Upper lobe of right lung (tissue), 1 donor: ENCODE data around the gene MUC5AC. TPM values are rescaled to one million over a fixed set of nuclear protein-coding genes. Genes with fewer than 3 reads are reported as not detected.
"Not testable (repeated sequence)": the region's sequence is repeated elsewhere in the genome, so short reads cannot be mapped to it uniquely, and the experiment has no call there.

Experiments
- ATAC-seq: fragments of 200-7000 bp; cut with Tn5 transposase; one replicate; pipeline ENCODE4 v1.9.1; 2020; ENCODE audit warnings: mild to moderate bottlenecking, moderate library complexity
- DNase-seq: peaks from one replicate; pipeline ENCODE4 v3.0.0-alpha.2; 2020
- H3K27ac ChIP-seq: fragments of 200-600 bp; one replicate; pipeline ENCODE4 v1.8.0; 2022
- H3K27me3 ChIP-seq: fragments of 200-600 bp; one replicate; pipeline ENCODE4 v1.8.0; 2022; ENCODE audit warnings: mild to moderate bottlenecking
- H3K36me3 ChIP-seq: fragments of 200-600 bp; one replicate; pipeline ENCODE4 v1.8.0; 2022
- H3K4me1 ChIP-seq: fragments of 200-600 bp; one replicate; pipeline ENCODE4 v1.8.0; 2022
- H3K4me3 ChIP-seq: fragments of 200-600 bp; one replicate; pipeline ENCODE4 v1.8.0; 2022; ENCODE audit warnings: mild to moderate bottlenecking
- H3K9me3 ChIP-seq: fragments of 200-600 bp; one replicate; pipeline ENCODE4 v1.8.0; 2022
- intact Hi-C: fragments of 100-400 bp; cut with DNase I; formaldehyde crosslinking; loops from one replicate; pipeline ENCODE4 v1.11.0; 2022
- total RNA-seq: library from RNA; stranded (reverse); fragmentation: NEBNext Ultra II Directional; extraction: Animal tissue kit (Norgen Biotek cat#: 25700); gene quantifications from one replicate; pipeline ENCODE4 v1.2.1, GENCODE V29; 2021
- TF ChIP-seq, protein P1 (sequence below): fragments of 200-600 bp; IDR thresholded peaks from one replicate; pipeline ENCODE4 v1.8.0; 2022; ENCODE audit warnings: antibody characterized with exemption
- donor health status: DM: no; HTN: yes; CAD: no; lungs with severe emphysema.

Gene MUC5AC
- total RNA-seq, 1 donor from 2014 or later, result not detected

GRCh38 chr11:1153105-1153950, 4.4 kb upstream of the MUC5AC start:
- peak; percentile 57 for DNase-seq
- no peak overlapping the region for H3K4me3 ChIP-seq
- TF ChIP-seq, protein P1, sequence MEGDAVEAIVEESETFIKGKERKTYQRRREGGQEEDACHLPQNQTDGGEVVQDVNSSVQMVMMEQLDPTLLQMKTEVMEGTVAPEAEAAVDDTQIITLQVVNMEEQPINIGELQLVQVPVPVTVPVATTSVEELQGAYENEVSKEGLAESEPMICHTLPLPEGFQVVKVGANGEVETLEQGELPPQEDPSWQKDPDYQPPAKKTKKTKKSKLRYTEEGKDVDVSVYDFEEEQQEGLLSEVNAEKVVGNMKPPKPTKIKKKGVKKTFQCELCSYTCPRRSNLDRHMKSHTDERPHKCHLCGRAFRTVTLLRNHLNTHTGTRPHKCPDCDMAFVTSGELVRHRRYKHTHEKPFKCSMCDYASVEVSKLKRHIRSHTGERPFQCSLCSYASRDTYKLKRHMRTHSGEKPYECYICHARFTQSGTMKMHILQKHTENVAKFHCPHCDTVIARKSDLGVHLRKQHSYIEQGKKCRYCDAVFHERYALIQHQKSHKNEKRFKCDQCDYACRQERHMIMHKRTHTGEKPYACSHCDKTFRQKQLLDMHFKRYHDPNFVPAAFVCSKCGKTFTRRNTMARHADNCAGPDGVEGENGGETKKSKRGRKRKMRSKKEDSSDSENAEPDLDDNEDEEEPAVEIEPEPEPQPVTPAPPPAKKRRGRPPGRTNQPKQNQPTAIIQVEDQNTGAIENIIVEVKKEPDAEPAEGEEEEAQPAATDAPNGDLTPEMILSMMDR, result no peak
- no peak for ATAC-seq
- intact Hi-C loops, result no loop called here
- no peaks in the 10 kb centered on the region for H3K36me3 ChIP-seq
- H3K4me1 ChIP-seq, result no peaks in the 10 kb centered on the region
- no peaks in the 10 kb centered on the region for H3K9me3 ChIP-seq
- H3K27ac ChIP-seq, result no peak overlapping the region
- H3K27me3 ChIP-seq, result no peaks in the 10 kb centered on the region

GRCh38 chr11:1153951-1154493, 3.7 kb upstream of the MUC5AC start:
- Histone ChIP-seq H3K27me3 (no peaks in the 10 kb centered on the region), H3K9me3 (no peaks in the 10 kb centered on the region), H3K27ac (no peak overlapping the region), H3K4me3 (no peak overlapping the region), H3K36me3 (no peaks in the 10 kb centered on the region), H3K4me1 (no peaks in the 10 kb centered on the region)
- intact Hi-C loops, result no loop called here
- DNase-seq (peak; percentile 66), ATAC-seq (peak; percentile 60)
- TF ChIP-seq, protein P1, result no peak

- H3K9me3 ChIP-seq, H3K4me3 ChIP-seq, intact Hi-C loops, ATAC-seq, DNase-seq, H3K36me3 ChIP-seq, H3K4me1 ChIP-seq, H3K27me3 ChIP-seq, H3K27ac ChIP-seq: not testable (repeated sequence)
Measured at GRCh38 chr11:1154656-1155055, 3.1 kb upstream of the MUC5AC start.

GRCh38 chr11:1155274-1155693, 2.5 kb upstream of the MUC5AC start:
- ATAC-seq (no peak), DNase-seq (no peak)
- Histone ChIP-seq H3K9me3 (no peaks in the 10 kb centered on the region), H3K27ac (no peak overlapping the region), H3K4me3 (no peak overlapping the region), H3K4me1 (no peaks in the 10 kb centered on the region), H3K27me3 (no peaks in the 10 kb centered on the region), H3K36me3 (no peaks in the 10 kb centered on the region)
- TF ChIP-seq, protein P1, result no peak
- intact Hi-C loops, result no loop called here

DNA sequence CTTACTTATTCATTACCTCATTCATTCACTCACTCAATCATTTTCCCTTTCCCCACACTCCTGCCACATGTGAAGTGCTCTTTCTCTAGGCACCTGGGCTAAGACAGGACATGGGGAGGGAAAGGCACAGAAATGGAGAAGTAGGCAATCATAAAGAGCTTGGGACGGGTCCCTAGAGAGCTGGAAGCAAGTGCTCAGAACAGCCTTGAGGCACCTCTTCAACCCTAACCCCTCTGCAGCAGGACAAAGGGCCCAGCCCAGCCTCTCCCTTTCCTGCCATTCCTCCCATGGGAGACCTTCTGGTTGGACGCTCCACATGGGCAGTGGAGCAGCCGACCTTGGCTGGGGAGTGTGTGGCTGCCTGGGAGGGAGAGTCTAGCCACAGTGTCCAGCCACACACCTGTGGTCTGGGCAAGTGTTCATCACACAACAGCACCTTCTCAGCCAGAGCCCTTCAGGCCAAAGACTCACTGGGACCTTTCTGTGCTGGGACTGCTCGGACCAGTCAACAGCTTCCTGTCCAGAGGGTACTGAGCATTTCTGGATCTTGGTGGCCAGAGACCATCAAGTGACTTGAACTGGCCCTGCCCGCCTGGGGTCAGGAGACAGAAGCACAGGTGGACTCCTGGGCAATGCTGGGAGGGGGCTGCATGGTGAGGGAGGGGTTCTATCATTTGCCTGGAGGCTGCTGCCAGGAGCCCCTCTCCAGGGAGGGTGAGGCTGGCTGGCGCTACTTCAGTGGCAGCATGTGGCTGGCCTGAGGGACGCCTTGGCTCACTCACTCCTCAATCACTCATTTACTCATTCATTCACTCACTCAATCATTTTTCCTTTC, 1.0 kb upstream of the MUC5AC start:
- Histone ChIP-seq H3K36me3 (no peaks in the 10 kb centered on the region), H3K9me3 (no peaks in the 10 kb centered on the region), H3K4me3 (no peak overlapping the region), H3K27ac (no peak overlapping the region), H3K4me1 (no peaks in the 10 kb centered on the region), H3K27me3 (no peaks in the 10 kb centered on the region)
- intact Hi-C loops, result no loop called here
- DNase-seq, result peak; percentile 28
- TF ChIP-seq, protein P1, result no peak
- no peak for ATAC-seq

DNA sequence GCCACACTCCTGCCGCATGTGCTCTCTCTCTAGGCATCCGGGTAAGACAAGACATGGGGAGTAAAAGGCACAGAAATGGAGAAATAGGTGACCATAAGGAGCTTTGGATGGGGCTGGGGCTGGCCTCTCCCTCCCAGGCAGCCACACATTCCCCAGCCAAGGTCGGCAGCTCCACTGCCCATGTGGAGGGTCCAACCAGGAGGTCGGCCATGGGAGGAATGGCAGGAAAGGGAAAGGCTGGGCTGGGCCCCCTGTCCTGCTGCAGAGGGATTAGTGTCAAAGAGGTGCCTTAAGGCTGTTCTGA, 460 bp upstream of the MUC5AC start:
- Histone ChIP-seq H3K4me1 (no peaks in the 10 kb centered on the region), H3K4me3 (no peak overlapping the region), H3K36me3 (no peaks in the 10 kb centered on the region), H3K27ac (no peak overlapping the region), H3K27me3 (no peaks in the 10 kb centered on the region), H3K9me3 (no peaks in the 10 kb centered on the region)
- ATAC-seq (no peak), DNase-seq (no peak)
- intact Hi-C loops, result no loop called here
- TF ChIP-seq, protein P1, result no peak
